ENCODE data around the gene CIAO3.
"Not testable (repeated sequence)": the region's sequence is repeated elsewhere in the genome, so short reads cannot be mapped to it uniquely, and the experiment has no call there.

The CIAO3 gene

DNA sequence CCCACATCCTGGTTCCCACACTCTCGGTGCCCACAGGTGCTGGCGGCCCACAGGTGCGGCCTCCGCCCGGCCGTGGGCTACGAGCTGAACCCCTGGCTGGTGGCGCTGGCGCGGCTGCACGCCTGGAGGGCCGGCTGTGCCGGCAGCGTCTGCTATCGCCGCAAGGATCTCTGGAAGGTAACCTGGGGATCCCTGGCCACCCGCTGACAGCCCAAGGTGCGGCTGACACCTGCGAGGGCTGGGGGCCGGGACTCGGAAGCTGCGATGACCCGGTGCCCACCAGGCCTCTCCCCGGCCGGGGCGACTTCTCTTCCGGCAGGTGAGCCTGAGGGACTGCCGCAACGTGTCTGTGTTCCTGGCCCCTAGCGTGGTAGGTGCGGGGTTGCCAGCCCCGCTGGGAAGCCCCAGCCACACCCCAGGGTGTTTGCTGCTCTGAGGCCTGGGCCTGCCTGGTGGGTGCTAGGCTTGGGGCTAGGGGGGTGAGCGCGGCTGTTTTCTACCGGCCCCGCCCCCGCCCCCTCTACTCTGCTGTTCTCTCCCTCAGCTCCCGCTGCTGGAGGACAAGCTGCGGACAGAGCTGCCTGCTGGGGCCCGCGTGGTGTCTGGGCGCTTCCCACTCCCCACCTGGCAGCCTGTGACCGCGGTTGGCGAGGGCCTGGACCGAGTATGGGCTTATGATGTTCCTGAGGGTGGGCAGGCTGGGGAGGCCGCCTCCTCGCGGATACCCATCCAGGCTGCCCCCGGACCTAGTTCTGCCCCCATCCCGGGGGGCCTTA is 18.8 kb downstream of the CIAO3 start:
- no peak for DNase-seq

DNA sequence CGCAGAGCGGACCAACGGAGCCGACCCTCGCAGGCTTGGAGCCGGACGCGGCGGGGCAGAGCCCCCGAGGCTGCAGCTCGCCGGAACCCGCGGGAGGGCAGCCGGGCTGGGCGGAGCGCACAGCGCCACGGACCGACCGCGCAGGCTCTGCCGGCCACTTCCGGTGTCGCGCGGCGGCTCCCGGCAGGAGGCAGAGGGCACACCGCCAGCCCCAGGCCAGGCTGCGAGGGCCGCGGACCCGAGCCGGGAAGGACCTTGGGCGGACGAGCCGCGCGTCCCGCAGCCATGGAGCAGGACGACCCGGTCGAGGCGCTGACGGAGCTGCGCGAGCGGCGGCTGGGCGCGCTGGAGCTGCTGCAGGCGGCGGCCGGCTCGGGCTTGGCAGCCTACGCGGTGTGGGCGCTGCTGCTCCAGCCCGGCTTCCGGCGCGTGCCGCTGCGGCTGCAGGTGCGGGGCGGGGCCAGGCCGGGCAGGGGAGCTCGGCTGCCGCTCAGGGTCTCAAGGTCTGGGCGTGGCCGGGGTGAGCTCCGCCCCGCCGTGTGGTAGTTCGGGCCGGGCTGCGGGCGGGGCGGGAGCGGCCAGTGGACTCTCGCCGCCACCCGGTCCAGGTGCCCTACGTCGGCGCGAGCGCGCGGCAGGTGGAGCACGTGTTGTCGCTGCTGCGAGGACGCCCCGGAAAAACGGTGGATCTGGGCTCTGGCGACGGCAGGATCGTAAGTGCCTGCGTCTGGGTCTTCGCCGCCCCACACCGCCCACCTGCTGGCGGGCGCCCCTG is 19.6 kb downstream of the CIAO3 start, which contains the start of gene ANTKMT:
Gene ANTKMT, plus strand, starts transcription at position 157 of the 775 bp plus-strand sequence. Its CDS starts 129 bp downstream, at position 286.
- no peak for DNase-seq

DNA sequence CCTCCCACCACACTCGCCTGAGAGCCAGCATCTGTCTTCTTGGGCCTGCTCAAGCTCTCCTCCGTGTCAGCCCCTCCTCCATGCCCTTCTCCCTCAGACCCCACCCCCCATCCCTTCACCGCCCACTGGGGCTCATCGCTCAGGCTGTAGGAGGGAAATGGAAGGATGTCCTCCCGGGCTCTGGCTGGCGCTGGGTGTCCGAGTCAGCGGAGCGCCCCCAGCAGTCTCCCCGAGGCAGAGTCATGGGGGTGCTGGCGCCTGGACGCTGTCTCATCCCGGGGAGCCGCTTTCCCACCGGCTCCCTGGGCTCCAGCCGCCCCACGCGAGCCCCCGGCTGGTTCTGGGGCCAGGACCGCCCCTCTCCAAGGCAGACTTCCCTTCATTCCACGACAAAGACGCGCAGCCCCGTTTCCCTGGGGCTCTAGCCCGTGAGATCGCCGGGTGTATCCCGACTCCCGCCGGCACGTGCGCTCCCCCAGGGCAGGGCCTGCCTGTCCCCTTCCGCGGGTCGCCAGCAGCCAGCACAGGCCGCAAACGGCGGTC is 20.3 kb downstream of the CIAO3 start:
- DNase-seq = peak; percentile 64

DNA sequence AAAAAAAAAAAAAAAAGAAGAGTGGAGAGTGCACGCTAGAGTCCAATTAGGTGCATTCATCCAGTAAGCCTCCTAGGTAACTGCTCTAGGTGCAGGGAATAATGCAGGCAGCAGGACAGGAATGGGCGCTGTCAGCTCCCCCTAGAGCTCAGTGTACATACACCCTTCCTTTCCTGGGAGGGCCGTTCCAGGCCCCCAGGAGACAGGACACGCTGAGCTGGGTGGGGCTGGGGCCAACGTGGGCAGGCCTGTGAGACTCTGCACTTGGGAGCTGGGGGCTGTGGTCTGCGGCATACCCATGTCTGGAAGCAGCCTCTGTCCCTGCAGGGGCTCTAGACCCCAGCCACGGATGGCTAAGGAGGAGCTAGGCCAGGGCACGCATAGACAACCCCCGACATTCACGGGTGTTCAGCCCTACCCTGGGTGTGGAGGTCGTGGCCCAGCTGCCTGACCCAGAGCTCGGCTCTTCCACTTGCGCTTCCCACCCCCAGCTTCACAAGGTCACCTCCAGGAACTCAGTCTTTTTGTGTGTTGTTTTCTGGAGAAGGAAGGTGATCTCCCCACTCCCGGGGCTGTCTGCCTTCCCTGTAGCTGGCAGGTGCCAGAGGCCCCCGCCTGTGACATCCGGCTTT is 20.9 kb downstream of the CIAO3 start:
- no peak for DNase-seq

DNA sequence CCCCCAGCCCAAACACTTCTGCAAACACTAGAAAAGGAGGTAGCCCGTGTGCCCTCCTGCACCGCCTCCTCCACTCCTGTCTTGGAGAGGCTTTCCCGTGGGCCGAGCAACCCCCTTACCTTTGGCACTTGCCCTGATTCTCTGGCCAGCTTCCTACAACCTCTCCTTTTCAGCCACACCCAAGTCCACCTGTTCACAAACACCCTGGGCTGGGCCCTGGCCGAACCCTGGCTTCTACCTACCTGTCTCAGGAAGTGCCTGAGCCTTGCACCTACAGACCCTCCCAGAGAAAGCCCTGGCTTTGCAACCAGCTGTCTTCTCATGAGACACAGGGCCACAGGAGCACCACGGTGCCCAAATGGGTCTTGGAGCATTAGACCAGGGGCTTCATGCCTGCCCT is 21.9 kb downstream of the CIAO3 start:
- no peak for DNase-seq

DNA sequence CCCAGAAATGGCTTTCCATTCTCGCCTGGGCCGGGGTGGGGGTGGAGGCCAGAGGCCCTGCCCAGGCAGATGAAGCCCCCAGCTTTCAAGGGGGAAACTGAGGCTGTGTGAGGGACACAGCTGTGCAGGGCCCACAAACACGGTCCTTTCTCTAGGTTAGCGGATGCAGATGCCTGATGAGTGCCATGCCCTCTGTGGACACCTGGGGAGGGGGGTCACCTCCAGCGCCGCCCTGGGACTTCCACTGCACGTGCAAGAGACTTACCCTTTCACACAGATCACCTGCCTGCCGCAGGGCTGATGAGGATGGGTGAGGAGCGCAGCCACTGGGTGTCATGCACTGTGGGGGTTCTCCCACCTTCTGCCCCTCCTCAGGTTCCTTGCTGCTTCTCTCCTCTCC is 22.4 kb downstream of the CIAO3 start:
- DNase-seq = no peak

DNA sequence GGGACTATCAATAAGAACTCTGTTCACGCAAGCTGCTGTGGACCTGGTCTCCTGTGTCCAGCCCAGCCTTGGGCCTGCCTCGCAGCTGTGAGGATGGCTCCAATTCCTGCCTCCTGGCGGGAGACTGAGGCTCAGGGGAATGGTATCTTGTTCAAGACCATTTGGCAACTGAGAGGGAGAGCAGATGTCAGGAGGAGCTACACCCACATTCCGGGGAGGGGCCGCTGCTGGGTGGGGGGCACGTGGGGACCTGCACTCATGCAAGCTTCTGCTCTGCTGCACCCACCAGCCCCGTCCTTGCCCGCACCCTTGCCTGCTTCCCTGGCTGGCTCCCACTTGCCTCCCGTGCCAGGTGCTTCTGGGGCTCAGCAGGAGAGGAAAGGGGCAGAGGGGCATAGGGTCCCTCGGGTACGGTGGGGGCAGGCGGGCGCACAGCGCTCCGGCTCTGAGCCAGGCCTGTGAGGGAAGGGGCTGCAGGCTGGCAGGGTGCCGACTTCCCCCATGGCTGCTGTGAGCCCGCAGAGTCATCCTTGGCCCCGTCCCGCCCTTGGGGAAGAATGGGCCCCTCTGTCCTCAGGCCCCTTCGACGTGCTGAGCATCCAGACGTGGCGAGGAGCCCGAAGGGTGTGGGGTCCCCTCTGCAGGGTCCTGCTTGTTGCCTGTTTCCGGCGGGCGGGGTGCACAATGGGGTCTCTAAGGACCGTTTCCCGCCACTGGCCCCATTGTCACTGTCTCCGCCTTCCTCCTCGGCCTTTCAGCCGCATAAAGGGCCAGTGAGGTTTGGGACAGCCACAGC is 23.1 kb downstream of the CIAO3 start:
- no peak for DNase-seq

DNA sequence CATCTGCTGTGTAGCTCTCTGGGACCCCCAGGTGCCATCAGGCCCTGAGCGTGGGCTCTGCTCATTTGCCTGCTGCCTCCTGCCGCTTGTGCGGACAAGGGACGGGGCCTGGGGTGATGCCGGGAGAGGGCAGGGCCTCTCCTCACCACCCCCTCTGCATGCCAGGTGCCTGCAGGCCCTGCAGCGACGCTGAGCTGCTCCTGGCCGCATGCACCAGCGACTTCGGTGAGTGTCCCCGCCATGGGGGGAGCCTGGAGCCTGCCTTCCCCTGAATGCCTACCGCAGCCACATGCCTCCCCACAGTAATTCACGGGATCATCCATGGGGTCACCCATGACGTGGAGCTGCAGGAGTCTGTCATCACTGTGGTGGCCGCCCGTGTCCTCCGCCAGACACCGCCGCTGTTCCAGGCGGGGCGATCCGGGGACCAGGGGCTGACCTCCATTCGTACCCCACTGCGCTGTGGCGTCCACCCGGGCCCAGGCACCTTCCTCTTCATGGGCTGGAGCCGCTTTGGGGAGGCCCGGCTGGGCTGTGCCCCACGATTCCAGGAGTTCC is 23.9 kb downstream of the CIAO3 start:
- no peak for DNase-seq

DNA sequence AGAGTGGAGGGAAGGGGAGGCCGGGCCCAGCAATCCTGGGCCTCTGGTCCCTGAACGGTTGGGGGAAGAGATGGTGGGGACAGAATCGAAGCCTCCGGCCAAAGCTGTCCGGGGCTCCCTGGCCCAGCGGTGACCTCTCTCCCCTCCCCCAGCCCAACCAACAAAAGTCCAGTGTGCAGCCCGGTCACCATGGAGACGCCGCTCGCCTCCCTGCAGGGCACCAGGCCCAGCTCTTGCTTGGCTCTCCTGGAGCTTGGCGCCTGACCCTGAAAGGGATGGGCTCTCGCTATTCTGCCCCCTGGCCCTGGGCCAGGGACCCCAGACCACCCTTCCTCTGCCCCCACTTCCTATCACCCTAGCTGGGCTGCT is 24.6 kb downstream of the CIAO3 start:
- DNase-seq = no peak

DNA sequence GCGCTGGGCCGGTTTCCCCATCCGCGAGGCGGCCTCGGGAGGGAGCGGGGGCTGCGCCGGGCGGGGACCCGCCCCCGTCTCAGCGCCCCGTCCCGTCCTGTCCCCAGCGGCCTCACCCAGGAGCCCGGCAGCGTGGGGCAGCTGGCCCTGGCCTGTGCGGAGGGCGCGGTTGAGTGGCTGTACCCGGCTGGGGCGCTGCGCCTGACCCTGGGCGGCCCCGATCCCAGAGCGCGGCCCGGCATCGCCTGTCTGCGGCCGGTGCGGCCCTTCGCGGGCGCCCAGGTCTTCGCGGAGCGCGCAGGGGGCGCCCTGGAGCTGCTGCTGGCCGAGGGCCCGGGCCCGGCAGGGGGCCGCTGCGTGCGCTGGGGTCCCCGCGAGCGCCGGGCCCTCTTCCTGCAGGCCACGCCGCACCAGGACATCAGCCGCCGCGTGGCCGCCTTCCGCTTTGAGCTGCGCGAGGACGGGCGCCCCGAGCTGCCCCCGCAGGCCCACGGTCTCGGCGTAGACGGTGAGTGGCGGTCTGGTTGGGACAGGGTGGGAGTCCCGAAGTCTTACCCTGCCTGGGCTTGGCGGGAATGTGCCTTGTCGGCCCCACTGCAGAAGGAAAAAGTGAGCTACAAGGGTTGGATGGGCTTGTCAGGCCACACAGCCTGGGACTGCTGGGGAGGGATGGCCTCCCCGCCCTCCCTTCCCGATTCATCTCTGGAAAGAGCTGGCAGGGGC is 25.2 kb downstream of the CIAO3 start:
- DNase-seq = no peak

DNA sequence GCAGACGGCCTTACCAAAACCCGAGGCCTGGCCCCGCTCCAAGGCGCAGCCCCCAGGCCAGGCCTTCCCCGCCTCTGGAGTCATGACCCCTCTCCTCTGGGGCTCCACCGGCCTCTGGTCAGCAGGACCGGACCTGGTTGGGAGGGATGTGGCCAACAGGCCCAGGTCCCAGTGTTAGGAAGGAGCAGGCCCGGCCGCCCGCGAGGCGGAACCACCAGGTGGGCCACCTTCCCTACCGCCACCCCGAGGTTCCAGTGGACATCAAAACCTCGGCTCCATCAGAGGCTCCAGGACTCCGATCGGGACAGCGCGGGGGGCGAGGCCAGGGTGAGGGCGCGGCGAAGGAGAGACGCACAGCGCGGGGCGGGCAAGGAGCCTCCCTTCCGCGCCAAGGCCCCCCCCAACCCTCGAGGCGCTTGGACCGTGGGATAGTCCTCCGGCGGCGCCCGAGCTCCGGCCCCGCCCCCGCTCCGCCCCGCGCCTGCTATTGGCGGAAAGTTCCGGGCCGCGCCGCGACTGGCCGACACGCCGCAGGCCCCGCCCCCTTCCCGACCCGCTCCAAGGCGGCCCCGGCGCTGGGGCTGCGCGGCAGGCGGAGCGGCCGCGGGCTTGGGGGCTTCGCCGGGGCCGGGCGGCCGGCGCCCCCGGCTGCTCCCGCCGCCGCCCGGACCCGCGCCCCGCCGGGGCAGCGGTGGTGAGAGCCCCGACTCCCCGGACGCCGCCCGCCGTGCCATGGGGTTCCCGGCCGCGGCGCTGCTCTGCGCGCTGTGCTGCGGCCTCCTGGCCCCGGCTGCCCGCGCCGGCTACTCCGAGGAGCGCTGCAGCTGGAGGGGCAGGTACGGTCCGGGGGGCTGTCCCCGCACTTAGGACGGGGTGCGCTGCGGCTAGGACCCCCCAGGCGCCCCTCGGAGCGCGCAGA is 26.0 kb downstream of the CIAO3 start, which contains the start of gene METRN:
Gene METRN, plus strand, starts transcription at position 561 of the 919 bp plus-strand sequence. Its CDS starts 172 bp downstream, at position 733.
- DNase-seq = peak; percentile 18

DNA sequence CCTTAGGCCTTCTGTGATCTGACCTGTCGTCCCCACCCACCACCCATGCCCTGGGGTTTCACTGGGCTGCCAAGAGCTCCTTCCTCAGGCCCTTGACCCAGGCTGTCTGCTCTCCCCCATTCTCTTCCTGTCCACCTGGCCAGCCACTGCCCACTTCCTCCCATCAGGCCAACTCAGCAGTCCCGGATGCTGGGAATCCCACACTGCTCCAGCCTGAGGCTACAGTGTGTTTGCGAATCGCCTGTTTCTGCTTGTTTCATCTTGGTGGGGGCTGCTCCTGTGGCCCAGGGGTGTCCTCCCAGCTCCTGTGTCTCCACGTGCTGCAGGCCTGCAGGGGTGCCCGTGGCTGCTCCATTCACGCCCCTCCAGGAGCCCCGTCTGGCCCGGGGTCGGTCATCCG is 26.7 kb downstream of the CIAO3 start:
- no peak for DNase-seq

DNA sequence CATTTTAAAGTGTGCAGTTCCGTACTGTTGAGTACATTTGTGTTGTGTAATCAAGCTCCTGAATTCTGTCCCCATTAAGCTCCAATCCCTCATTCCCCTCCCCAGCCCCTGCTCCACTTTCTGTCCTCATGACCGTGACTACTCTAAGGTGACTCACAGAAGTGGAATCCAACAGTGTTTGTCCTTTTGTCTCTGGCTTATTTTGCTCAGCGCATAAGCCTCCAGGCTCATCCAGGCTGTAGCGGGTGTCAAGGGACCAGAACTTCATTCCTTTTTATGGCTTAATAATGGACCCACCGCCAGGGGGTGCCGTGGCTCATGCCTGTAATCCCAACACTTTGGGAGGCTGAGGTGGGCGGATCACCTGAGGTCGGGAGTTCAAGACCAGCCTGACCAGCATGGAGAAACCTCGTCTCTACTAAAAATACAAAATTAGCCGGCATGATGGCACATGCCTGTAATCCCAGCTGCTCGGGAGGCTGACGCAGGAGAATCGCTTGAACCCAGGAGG is 28.0 kb downstream of the CIAO3 start:
- not testable (repeated sequence) for DNase-seq

DNA sequence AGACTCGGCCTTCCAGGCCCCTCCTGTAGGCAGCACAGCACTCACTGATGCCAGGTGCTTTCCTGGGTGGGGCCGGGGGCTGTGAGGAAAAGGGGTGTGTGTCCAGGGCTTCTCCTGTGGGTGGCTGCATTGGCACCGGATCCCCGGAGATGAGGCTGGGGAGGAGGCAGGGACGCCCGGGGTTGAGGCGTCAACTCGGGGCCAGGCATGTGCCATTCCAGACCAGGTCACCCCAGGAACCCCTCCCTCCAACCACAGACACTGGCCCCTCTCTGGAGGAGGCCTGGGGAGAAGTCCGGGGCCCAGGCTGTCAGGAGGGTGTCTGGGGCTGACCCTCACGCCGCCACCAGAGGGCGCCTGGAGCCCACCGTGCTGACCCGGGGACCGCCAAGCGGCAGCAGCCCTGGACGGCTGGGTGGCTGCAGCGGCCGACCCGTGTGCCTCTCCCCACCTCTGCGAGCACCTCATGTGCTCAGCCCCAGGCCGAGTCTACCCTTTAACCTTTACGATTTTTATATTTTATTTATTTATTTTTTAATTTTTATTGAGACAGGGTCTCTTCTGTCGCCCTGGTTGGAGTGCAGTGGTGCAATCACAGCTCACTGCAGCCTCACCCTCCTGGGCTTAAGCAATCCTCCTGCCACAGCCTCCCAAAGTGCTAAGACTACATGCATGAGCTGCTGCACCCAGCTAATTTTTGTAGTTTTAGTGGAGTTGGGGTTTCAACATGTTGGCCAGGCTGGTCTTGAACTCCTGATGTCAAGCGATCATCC is 29.1 kb downstream of the CIAO3 start:
- DNase-seq = no peak

DNA sequence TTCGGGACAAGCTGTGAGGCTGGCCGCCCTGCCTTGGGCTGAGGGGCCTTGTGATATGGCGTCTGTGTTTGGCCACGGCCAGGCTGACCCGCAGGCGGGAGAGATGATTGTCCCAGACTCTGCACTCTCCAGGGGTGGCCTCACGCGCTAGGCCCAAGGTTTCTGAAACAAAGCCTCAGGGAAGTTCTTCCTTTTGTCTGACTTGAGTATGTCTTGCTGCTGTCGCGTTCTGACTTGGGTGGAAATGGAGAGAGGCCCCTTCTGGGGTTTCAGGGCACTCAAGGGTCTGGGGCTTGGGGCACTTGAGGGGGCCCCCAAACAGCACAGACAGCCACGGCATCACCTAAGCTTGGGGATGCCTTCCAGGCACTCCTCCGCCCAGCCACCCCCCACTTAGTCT is 29.7 kb downstream of the CIAO3 start:
- DNase-seq = no peak

DNA sequence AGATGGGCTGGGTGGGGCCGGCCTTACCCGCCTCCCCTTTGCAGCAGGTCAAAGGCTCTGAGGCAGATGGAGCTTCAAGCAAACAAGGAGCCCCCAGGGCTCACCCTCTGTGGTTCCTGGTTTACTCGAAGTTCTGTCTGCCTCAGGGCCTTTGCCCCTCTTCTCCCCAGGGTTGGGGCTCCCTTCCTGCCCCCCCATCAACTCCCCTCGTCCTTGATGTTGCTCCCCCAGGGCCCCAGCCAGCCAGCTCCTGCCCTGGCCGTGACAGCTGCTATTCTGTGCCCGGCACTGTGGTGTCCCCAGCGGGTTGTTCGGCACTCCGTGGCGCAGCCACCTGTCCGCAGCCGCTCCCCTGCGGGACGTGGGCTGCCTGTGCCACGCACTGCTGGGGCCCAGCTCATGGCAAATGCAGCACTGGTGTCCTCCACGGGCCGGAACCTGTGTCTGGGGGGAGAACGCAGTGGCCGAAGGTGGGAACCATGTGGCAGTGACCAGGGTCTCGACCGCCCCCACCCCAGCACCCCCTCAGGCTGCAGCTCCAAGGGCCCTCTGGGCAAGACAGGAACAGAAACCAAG is 30.2 kb downstream of the CIAO3 start:
- no peak for DNase-seq

DNA sequence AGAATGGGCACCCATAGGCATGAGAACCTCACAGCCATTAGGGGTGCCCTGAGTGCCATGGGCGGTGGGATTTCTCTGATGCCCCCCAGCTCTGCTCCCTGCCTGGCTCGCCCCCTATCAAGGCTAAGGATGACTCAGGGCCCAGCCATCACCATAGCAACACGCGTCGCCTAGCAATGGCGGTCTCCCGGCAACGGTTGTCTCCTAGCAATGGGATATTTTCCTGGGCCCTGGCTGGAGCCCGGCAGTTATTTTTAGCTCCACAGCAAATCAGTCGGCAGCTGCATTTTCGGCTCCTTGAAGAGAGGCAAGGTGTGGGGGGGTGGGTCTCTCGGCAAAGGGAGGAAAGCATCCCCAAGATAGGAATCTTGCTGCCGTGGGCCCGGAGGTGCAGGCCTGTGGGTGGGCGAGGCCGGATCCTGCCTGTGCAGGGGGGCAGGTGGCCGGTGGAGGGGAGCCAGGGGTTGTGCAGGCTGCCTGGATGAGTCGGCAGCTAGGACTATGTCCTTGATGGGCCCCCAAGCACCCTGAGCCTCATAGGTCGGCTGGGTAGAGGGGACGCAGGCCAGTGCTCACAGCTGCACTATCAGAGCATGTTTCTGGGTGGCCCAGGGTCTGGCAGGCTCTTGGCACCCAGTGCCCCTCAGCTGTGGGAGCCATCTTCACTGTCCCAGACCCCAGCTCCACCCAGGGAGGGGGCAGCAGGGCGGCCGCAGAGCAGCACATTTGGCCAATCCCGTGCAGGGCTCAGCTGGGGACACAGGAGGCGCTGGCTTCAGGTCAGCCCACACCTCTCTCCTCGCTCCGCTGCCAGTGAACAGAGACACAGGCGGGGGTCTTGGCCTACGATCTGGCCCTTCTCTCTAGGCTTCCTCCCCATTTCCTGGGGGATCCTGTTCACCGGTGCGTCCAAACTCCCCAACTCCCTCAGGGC is 31.0 kb downstream of the CIAO3 start:
- peak; percentile 77 for DNase-seq

DNA sequence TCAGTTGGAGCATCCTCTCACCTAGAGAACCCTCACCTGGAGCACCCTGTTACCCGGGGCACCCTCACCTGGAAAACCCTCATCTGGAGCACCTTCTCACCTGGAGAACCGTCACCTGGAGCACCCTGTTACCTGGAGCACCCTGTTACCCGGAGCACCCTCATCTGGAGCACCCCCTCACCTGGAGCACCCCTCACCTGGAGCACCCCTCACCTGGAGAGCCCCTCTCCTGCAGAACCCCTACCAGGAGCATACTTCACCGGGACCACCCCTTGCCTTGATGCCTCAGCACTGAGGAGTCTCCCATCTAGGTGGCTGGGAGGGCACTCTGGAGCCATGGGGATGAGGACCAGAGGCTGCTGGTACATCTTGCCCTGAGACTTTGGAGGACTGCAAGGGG is 31.8 kb downstream of the CIAO3 start:
- no peak for DNase-seq

Data from NCI-H524 treated with DMSO at 0.1 percent for 48 hours (cell line).